Sigmoid colon (tissue), 3 donors: ENCODE results near the gene TGFB3.

Experiments
- CTCF ChIP-seq, 4 experiments: fragments of 450-650 bp in 3 of 4; fragments of 200-600 bp in 1 of 4; IDR thresholded peaks; one replicate each; pipeline ENCODE4 v1.5.1; 2016 to 2019; ENCODE audit warnings: antibody characterized with exemption in 4 of 4, mild to moderate bottlenecking in 3 of 4, moderate library complexity in 2 of 4
- POLR2A ChIP-seq, 2 donors: fragments of 450-650 bp; IDR thresholded peaks; one replicate each; pipeline ENCODE4 v1.6.1; 2016; ENCODE audit warnings: antibody characterized with exemption in 2 of 2, mild to moderate bottlenecking in 2 of 2, moderate library complexity in 2 of 2

- TF ChIP-seq CTCF (IDR thresholded peaks at IDR 0.05) (no peak), POLR2A (IDR thresholded peaks at IDR 0.05) (peak; percentile 82 to 86)
Measured at GRCh38 chr14:75981426-75982265, at the start of gene TGFB3.
